Astrocyte of the cerebellum (primary cell): Measurements from ENCODE around the gene ABHD6.
"Not testable (repeated sequence)": the region's sequence is repeated elsewhere in the genome, so short reads cannot be mapped to it uniquely, and the experiment has no call there.

ENCODE experiments used
- DNase-seq: peaks from one replicate; pipeline ENCODE4 v3.0.0-alpha.2; 2011; ENCODE audit warnings: low read depth
- H3K4me3 ChIP-seq: 2 replicates; pipeline ENCODE4 v1.5.1; 2011; ENCODE audit warnings: mild to moderate bottlenecking, low read depth, low read length, moderate library complexity
- in situ Hi-C: cut with HindIII; loops from 2 replicates; pipeline ENCODE4 v1.10.0; 2017; ENCODE audit warnings: low sequenced_read_pairs
- TF ChIP-seq, protein P1 (sequence below): IDR thresholded peaks from 2 replicates; pipeline ENCODE4 v1.5.1; 2012; ENCODE audit warnings: low read length, low read depth, moderate library complexity, mild to moderate bottlenecking; ENCODE audit errors: missing control alignments

ABHD6 gene

DNA sequence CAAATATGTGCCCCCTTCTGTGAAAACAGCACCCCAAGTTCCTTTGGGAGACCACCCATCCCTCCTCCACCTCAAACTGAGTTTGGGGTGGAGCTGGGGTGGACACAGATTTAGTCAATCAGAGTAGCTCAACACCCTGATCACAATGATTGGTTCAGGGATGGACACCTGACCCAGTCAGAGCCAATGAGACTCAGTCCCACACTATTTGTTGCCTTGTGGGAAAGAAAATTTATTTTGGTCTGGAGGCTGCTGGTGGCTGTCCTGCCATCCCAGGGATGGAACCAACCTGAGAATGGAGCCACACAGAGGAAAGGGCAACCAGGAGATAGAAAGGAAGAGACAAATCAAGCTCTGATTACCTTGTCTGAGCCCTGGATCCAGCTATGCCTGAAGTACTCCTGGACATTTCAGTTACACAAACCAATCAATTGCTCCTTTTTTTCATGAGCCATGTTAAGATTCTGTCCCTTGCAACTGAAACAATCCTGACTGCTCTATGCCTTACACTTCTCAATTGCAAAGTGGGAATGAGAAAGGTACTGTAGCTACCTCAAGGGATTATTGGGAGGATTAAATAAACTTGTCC is 37.4 kb upstream of the ABHD6 start:
- TF ChIP-seq, protein P1, sequence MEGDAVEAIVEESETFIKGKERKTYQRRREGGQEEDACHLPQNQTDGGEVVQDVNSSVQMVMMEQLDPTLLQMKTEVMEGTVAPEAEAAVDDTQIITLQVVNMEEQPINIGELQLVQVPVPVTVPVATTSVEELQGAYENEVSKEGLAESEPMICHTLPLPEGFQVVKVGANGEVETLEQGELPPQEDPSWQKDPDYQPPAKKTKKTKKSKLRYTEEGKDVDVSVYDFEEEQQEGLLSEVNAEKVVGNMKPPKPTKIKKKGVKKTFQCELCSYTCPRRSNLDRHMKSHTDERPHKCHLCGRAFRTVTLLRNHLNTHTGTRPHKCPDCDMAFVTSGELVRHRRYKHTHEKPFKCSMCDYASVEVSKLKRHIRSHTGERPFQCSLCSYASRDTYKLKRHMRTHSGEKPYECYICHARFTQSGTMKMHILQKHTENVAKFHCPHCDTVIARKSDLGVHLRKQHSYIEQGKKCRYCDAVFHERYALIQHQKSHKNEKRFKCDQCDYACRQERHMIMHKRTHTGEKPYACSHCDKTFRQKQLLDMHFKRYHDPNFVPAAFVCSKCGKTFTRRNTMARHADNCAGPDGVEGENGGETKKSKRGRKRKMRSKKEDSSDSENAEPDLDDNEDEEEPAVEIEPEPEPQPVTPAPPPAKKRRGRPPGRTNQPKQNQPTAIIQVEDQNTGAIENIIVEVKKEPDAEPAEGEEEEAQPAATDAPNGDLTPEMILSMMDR = no peak
- no peak overlapping the region for H3K4me3 ChIP-seq
- in situ Hi-C loops = no loop called here
- no peak for DNase-seq

- no peak overlapping the region for H3K4me3 ChIP-seq
- no peak for DNase-seq
- TF ChIP-seq, protein P1 = no peak
- in situ Hi-C loops = no loop called here
Measured at GRCh38 chr3:58200846-58201355, 36.7 kb upstream of the ABHD6 start.

DNA sequence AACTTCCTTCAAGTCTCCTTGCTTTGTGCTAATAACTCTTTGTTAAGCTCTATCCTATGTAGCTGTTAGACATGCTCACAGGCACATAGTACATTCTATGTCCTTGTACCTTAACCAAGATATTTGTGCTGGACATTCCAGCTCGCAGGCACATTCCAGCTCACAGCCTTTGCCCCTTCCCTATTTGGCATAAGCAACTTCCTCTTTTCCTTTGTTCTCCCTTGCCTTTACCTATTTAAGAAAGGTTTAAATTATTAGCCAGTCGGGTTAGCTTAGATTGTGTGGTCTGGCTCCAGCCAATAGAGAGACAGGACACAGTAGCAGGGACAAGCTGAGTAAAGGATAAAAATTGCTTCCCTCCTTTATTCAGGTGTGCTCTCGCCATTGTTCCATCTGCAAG is 36.1 kb upstream of the ABHD6 start:
- DNase-seq, in situ Hi-C loops: not testable (repeated sequence)

DNA sequence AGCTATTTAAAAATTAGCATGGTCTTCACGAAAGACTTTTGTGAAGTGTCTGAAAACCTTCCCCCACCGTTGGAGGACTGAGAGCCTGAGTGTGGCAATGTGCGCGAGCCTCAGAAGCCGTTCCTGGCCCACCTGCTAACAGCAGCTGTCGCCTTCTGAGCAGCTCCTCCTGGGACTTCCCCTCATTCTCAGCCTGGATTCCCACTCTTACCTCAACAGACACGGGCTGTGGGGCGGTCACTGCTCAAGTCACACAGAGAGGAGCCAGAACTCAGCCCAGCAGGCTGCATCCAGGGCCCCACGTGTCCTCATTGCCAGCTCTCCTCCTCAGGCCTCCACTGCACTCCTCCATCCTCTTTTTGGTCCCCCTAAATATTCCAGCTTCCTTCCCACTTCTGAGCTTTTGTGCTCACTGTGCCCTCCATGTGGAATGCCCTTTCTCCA is 34.7 kb upstream of the ABHD6 start:
- H3K4me3 ChIP-seq = no peak overlapping the region
- DNase-seq = no peak
- TF ChIP-seq, protein P1 = no peak
- in situ Hi-C loops = no loop called here

More for the DNA sequence above, 36.1 kb upstream of the ABHD6 start:
- not testable (repeated sequence) for H3K4me3 ChIP-seq

- TF ChIP-seq, protein P1 = no peak
- DNase-seq = no peak
- in situ Hi-C loops = no loop called here
- H3K4me3 ChIP-seq = no peak overlapping the region
Measured at GRCh38 chr3:58203541-58203940, 34.1 kb upstream of the ABHD6 start.

GRCh38 chr3:58204720-58205119 is 32.9 kb upstream of the ABHD6 start:
- TF ChIP-seq, protein P1 = no peak
- no peak for DNase-seq
- H3K4me3 ChIP-seq = no peak overlapping the region
- in situ Hi-C loops = no loop called here

GRCh38 chr3:58205981-58206380 is 31.6 kb upstream of the ABHD6 start:
- in situ Hi-C loops = no loop called here
- H3K4me3 ChIP-seq = no peak overlapping the region
- TF ChIP-seq, protein P1 = no peak
- DNase-seq = no peak
